Stimulated activated CD4-positive, alpha-beta T cell treated with anti-CD3 and anti-CD28 coated beads, Interleukin-15, amount 100 ng/mL, for 24 hours (primary cell): ENCODE measurements around the gene SUMO1.
"Not testable (repeated sequence)": the region's sequence is repeated elsewhere in the genome, so short reads cannot be mapped to it uniquely, and the experiment has no call there.

Source experiments
- DNase-seq: peaks from one replicate; pipeline ENCODE4 v3.0.0-alpha.2; 2020

The SUMO1 gene

DNA sequence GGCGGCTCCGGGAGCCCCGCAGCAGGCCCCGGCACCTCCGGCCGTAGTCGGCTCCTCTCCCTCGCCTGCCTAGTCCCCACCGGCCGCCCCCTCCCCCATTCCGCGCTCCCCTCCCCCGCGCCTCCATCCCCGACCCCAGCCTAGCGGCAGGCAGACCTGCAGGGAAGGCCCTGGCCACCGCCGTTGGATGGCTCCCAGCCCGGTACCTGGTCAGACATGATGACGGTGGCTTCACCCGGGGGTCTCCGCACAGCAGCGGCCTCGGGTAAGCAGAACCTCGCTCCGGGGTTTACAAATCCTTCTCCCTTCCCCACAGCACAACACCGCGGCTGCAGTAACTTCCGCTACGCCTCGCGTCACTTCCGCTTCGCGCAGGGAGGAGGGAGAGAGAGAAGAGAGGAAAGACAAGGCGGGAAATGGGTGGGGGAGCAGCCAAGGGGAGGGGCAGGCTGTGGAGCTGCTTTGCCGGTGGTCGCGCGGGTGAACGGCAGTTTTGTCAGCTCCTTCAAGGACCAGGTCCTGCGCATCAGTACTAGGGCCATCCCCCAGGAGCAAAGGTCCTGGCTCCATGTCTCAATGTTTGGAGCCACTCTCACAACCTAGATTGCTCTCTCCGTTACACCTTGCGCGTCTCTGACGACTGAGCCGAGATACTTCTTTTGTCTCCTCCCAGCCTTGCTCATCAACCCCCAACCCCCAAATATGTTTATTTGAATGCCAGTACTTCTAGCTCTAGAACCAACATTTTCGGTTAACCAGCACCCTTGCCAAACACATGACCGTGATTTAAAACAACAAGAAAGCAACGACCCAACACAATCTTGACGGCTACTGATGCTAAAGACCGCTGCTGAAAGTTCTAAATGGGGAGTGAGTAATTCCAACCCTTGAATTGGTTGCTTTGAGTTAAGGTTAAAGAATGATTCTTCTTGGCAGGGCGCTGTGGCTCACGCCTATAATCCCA, at the start of gene SUMO1:
TSS of gene SUMO1 (minus strand) at position 364 of the 964 bp plus-strand sequence. CDS start at position 218, 146 bp downstream.
- peak; percentile 94 for DNase-seq

GRCh38 chr2:202286595-202286994, 48.2 kb upstream of the SUMO1 start:
- DNase-seq = no peak

- DNase-seq = no peak
These were observed 40.5 kb upstream of the SUMO1 start for GRCh38 chr2:202278944-202279343.

- no peak for DNase-seq
These were observed 39.8 kb upstream of the SUMO1 start for GRCh38 chr2:202278036-202278760.

- DNase-seq = not testable (repeated sequence)
These were observed 37.8 kb upstream of the SUMO1 start for GRCh38 chr2:202276078-202276720.

- DNase-seq = no peak
These were observed 32.1 kb upstream of the SUMO1 start for GRCh38 chr2:202270487-202270886.

- DNase-seq = no peak
These were observed 31.2 kb upstream of the SUMO1 start for GRCh38 chr2:202269585-202269984.

GRCh38 chr2:202267495-202267894, 29.1 kb upstream of the SUMO1 start:
- DNase-seq = no peak

- peak; percentile 93 for DNase-seq
These were observed 27.3 kb upstream of the SUMO1 start, which contains the start of gene NOP58 for GRCh38 chr2:202265467-202266277. TSS of gene NOP58 (plus strand) at chr2:202265763. CDS start at chr2:202265942, 179 bp downstream.

DNA sequence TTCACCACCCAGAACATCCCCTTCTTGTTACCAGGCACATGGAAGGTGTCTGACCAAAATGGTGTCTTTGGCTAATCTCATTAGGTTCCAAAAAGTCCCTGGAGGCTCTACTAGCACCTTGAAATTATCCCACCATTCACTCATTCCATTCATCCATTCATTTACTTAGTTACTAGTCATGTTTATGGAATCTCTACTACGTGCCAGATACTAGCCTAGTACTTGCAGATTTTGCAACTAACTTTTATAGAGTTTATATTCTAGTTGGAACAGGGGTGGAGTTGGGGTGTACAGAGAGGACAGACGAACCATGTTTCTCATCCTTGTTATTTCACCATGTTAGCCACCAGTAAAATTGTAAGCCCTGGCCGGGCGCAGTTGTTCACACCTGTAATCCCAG, 23.1 kb upstream of the SUMO1 start:
- DNase-seq = no peak

DNA sequence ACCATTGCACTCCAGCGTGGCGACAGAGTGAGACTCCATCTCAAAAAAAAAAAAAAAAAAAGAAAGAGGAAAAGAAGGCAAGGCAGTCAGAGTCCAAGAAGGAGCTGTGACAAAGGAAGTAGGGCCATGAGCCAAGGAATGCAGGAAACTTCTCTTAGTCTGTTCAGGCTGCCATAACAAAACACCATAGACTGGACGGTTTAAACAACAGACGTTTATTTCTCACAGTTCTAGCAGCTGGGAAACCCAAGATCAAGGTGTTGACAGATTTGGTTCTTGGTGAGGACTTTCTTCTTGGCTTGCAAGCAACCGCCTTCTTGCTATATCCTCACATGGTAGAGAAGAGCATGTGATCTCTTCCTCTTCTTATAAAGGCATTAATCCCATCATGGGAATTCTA, 13.1 kb upstream of the SUMO1 start:
- DNase-seq = no peak

DNA sequence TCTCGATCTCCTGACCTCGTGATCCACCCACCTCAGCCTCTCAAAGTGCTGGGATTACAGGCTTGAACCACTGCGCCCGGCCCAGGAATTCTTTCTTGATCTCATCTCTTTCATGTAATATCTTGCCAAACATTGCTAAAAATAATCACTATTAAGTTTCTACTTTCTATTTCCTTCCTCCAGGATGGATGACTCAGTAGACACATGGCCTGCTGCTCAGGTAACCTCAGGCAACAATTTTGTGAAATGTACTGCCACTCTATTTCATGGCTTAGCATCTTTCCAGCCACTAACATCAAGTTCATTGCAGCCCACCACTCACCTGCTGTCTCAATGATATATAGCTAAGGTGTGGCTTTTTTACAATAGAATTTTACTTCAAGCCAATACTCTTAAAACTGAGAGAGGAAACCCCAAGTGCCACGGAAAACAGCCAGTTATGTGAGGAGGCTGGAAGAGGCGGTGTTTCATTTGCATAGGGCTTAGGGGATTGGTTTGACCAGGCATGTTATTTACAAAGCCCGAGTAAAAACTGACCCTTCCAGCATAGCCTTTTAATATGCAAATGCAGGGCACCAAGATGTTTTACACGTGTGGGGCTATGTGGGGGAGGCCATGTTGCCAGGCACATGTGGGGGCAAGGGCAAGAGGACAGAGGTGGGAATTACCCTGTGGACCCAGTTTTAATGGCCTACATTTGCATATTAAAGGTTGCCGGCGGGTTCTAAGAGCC, 11.3 kb upstream of the SUMO1 start:
- DNase-seq = no peak

DNA sequence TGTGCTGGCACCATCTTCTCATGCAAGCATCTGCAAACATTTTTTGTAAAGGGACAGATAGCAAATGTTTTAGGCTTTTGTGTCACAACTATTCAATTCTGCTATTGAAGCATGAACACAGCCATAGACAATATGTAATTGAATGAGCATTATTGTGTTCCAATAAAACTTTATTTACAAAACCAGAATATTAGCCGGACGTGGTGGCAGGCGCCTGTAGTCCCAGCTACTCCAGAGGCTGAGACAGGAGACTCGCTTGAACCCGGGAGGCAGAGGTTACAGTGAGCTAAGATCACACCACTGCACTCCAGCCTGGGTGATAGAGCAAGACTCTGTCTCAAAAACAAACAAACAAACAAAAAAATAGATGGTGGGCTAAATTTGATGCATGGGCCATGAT, 9.3 kb upstream of the SUMO1 start:
- DNase-seq = not testable (repeated sequence)

GRCh38 chr2:202237787-202238233, 587 bp downstream of the SUMO1 start:
- DNase-seq = no peak

DNA sequence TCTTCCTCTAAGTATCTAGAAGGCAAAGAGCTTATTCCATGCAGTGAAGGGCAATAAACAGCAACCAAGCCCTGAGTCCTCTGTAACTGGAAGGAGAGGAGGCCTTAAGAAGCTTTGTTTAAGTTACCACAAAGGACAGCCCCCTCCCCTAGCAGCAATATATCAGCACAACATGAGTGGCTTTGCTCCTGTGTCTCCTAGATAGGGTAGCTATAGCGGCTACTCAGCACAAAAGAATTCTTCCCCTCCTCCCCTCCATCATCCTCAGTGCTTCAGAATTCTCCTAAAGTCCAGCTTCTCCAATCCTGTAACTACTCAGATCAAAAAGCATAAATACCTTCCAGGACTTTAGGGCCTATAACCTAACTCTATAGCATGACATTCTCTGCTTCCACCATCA, 16.5 kb downstream of the SUMO1 start:
- DNase-seq = no peak

DNA sequence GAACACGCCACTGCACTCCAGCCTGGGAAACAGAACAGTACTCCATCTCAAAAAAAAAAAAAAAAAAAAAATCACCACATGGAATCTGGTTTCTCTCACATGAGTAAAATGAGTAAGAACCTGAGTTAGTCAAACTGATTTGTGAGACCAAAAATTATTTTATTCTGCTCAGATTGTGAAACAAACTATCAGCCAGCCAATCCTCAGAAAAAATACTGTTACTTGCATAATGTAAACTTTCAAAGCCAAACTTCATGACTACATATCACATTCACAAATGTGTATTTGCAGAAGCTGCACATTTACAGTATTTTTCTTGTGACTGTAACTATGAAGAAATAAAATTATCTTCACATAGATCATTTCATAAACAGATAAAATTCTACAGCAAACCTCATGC, 23.2 kb downstream of the SUMO1 start:
- DNase-seq = no peak

GRCh38 chr2:202208526-202208925, 29.9 kb downstream of the SUMO1 start:
- DNase-seq = no peak

GRCh38 chr2:202204855-202205254, 33.5 kb downstream of the SUMO1 start:
- DNase-seq = no peak

GRCh38 chr2:202203348-202203747, 35.0 kb downstream of the SUMO1 start:
- DNase-seq = no peak

- DNase-seq = no peak
These were observed 36.9 kb downstream of the SUMO1 start for GRCh38 chr2:202201220-202202160.
